Coronary artery (tissue), 2 donors: ENCODE data around the gene FBXO10.

ENCODE experiments used
- DNase-seq: peaks from one replicate; pipeline ENCODE4 v3.0.0-alpha.2; 2017; ENCODE audit warnings: low spot score
- H3K27ac ChIP-seq, 2 donors: fragments of 200-600 bp; sonication (generic); one replicate each; pipeline ENCODE4 v1.5.1; 2016 to 2019
- H3K4me3 ChIP-seq: fragments of 200-600 bp; sonication (generic); 2 replicates; pipeline ENCODE4 v1.5.1; 2016; ENCODE audit warnings: mild to moderate bottlenecking, moderate library complexity
- TF ChIP-seq, protein P1 (sequence below): fragments of 200-600 bp; sonication (generic); IDR thresholded peaks from one replicate; pipeline ENCODE4 v1.5.1; 2019; ENCODE audit warnings: antibody characterized with exemption

The FBXO10 gene

DNA sequence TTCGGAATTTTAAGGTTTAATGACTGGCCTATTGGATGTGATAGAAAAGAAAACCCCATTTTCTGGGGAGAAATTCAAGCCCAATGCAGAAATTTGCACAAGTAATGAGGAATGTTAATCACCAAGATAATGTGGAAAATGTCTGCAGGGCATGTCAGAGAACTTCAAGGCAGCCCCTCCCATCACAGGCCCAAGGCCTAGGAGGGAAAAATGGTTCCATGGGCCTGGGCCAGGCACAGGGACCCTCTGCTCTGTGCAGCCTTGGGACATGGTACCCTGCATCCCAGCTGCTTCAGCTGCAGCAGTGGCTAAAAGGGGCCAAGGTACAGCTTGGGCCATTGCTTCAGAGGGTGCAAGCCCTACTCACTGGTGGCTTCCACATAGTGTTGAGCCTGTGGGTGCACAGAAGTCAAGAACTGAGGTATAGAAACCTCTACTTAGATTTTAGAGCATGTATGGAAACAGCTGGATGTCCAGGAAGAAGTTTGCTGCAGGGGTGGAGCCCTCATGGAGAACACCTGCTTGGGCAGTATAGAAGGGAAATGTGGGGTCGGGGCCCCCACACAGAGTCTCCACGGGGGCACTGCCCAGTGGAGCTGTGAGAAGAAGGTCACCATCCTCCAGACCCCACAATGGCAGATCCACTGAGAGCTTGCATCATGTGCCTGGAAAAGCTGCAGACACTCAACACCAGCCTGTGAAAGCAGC, 12.2 kb downstream of the FBXO10 start:
- H3K4me3 ChIP-seq: no peak overlapping the region
- TF ChIP-seq, protein P1, sequence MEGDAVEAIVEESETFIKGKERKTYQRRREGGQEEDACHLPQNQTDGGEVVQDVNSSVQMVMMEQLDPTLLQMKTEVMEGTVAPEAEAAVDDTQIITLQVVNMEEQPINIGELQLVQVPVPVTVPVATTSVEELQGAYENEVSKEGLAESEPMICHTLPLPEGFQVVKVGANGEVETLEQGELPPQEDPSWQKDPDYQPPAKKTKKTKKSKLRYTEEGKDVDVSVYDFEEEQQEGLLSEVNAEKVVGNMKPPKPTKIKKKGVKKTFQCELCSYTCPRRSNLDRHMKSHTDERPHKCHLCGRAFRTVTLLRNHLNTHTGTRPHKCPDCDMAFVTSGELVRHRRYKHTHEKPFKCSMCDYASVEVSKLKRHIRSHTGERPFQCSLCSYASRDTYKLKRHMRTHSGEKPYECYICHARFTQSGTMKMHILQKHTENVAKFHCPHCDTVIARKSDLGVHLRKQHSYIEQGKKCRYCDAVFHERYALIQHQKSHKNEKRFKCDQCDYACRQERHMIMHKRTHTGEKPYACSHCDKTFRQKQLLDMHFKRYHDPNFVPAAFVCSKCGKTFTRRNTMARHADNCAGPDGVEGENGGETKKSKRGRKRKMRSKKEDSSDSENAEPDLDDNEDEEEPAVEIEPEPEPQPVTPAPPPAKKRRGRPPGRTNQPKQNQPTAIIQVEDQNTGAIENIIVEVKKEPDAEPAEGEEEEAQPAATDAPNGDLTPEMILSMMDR: no peak
- no peak overlapping the region for H3K27ac ChIP-seq
- DNase-seq: no peak

DNA sequence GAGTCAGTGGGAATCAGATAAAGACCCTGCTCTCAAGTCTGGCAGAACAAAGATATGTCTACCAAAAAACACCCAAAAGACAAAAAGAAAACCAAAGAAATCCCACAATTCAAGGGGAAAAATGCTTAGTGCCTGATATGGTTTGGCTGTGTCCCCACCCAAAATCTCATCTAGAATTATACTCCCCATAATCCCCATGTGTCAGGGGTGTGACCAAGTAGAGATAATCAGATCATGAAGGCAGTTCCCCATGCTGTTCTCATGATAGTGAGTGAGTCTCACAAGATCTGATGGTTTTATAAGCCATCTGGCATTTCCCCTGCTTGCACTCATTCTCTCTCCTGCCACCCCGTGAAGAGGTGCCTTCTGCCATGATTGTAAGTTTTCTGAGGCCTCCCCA, 13.4 kb downstream of the FBXO10 start:
- no peak overlapping the region for H3K4me3 ChIP-seq
- H3K27ac ChIP-seq: no peak overlapping the region
- DNase-seq: no peak
- TF ChIP-seq, protein P1: no peak

DNA sequence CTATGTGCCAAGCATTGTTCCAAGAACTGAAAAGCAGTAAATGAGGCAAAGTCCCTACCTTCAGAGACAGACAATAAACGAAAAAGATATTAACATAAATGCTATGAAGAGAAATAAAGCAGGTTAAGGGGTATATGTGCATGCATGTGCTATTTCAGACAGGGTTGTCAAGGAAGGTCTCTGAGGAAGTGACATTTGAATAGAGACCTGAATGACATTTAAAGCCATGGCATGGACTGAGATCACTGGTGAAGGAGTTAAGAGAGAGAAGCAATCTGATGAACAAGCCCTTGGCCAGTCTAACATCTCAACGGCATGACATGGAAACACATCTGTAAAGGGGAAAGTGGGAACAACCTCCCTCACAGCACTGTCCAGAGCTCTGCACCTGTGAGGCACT, 14.5 kb downstream of the FBXO10 start:
- no peak for DNase-seq
- TF ChIP-seq, protein P1: no peak
- Histone ChIP-seq H3K4me3 (no peak overlapping the region), H3K27ac (no peak overlapping the region)

DNA sequence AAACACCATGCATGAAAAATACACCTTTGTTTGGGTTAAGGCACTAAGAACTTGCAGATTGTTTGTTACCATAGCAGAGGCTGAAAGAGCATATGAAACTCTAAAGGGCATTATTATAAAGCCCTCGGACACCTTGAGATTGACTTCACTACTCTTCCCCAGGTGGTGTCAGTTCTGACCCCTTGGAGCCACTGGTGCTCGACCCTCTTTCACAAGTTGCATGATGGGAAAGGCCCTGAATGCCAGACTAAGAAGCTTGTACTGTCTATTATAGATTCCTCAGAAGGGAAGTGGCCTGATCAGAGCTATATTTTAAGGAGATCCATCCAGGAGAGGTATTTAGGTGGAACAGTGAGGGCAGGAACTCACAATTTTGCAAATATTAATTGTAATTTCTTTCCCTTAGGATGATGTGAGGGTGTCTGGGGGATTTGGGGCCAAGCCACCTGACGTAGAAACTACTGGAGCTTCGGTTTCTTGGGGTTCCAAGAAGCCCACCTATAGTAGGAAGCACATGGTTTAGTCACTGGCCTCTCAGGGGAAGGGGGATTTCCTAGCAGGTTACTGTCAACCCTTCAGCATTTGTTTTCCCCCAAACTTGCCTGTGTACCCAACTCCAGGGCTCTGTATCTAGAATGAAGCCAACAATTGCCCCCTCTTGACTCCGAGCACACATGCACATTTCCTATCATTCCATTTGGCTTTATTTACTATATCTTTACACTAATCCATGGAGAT, 16.2 kb downstream of the FBXO10 start:
- Histone ChIP-seq H3K4me3 (no peak overlapping the region), H3K27ac (no peak overlapping the region)
- TF ChIP-seq, protein P1: no peak
- no peak for DNase-seq

DNA sequence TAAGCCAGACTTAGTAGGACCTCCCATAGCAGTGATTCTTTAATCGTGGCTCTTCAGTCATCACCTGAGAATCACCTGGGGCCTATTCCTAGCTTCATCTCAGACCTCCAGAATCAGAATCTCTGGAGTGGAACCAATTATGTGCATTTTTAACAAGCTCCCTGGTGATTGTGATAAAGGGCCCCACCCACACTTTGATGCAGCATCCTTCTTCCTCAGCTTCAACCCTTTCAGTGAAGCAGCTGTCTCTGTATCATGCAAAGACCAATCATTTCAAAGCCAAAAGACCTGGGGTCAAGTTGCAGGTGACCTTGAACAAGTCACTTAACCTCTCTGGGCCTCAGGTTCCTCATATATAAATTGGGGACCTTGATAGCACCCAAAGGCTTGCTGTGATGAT, 17.1 kb downstream of the FBXO10 start:
- DNase-seq: no peak
- Histone ChIP-seq H3K27ac (no peak overlapping the region), H3K4me3 (no peak overlapping the region)
- TF ChIP-seq, protein P1: no peak

DNA sequence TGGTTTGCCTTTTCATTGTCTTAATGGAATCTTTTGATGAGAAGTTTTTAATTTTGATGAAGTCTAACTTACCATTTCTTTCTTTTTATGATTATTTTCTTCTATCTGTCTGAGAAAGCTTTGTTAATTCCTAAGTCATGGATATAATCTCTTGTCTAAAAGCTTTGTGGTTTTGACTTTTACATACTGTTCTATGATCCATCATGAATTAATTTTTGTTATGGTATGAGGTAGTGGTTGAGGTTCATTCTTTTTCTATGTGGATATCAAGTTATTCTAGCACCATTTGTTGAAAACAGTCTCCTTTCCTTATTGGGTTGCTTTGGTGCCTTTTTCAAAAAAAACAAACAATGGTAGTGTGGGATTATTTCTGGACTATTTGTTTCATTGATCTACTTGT, 20.4 kb downstream of the FBXO10 start:
- no peak for DNase-seq
- TF ChIP-seq, protein P1: no peak
- H3K4me3 ChIP-seq: no peak overlapping the region
- H3K27ac ChIP-seq: no peak overlapping the region

DNA sequence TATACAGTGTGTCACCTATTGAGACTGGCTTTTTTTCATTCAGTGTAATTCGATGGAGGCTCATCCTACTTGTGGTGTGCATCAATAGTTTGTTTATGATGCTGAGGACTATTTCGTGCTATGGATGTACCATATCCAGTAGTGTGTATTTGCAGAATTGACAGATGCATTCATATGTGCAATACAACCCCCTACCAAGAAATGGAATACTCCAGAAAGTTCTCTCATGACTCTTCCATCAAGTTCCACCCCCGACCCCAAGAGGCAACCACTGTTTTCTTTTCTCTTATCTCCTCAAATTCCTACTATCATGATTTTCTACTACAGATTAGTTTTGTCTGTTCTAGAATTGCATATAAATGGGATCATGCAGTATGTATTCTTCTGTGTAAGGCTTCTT, 21.9 kb downstream of the FBXO10 start:
- Histone ChIP-seq H3K4me3 (no peak overlapping the region), H3K27ac (no peak overlapping the region)
- DNase-seq: no peak
- TF ChIP-seq, protein P1: no peak
